22Rv1 (cell line): ENCODE data around the gene LRMDA.

Experiments used
- CTCF ChIP-seq: fragments of 450-650 bp; IDR thresholded peaks from 2 replicates; pipeline ENCODE4 v1.5.1; 2017; ENCODE audit warnings: mild to moderate bottlenecking
- ZFX ChIP-seq: fragments of 450-650 bp; IDR thresholded peaks from 2 replicates; pipeline ENCODE4 v1.6.1; 2017; ENCODE audit warnings: antibody characterized with exemption, borderline replicate concordance

- TF ChIP-seq CTCF = no peak
- TF ChIP-seq ZFX = no peak
Measured at GRCh38 chr10:75434291-75434690, 2.9 kb downstream of the LRMDA start.
